Measurements from ENCODE around the gene TMEM26.

DNA sequence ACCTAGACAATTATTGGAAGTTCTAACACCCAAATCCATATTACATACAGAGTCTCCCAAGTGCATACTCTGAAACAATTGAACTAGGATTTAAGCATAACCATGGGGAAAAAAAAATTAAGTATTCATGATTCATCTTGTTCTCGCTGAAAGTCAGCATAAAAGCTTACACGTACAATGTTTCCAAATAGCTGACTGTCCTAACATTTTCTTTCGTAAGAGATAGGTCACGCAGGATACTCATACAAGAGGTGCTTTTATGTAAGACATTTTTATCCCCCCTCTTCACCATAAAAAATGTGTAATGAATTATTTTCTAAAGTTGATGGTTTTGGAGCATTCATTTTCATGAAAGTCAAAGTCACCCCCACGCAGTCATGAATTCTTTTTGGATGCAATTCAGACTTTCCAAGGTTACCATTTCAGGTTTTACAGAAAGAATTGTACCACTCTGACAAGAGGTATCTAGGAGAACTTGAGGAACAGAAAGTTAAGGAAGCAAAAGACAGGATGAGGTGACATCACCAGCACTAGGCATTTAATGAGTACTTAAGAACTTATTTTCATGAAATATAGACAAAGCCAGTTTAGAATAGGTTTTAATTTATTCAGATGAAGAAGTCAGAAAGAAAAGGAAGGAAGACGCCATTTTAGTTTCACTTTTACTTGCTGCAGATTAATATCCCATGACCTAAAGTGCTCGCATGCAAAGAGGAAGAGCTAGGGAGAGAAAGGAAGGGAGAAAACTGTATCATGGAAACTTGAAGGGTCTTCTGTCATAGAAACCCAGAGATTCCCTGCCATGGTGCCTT is 55.8 kb downstream of the TMEM26 start:
- TF ChIP-seq CTCF (conservative IDR thresholded peaks at IDR 0.05; ENCODE audit: low read length) (no peak), EZH2phosphoT487 (IDR thresholded peaks at IDR 0.05; ENCODE audit: borderline replicate concordance) (no peak)
